HepG2 (cell line): ENCODE data around the gene WDR48. TPM values are rescaled to one million over a fixed set of nuclear protein-coding genes. Genes with fewer than 3 reads are reported as not detected.
A peak's percentile ranks its signal among the peaks of the same experiment; 100 is the strongest.

Source experiments
- ATAC-seq: fragments of 200-7000 bp; cut with Tn5 transposase; 3 replicates; pipeline ENCODE4 v1.9.1; 2020; ENCODE audit warnings: mild to moderate bottlenecking, moderate library complexity
- BruUV-seq: library from RNA; stranded (reverse); fragments of 400-500 nt; replicated peaks from 2 replicates; lab custom pipeline; 2021; lab: Mats Ljungman, UMichigan
- CTCF ChIA-PET: fragments of 300-600 bp; formaldehyde crosslinking; extraction: SDS; loops from one replicate; lab custom pipeline; 2021; ENCODE audit warnings: low total read pairs, inconsistent platforms, low intra/inter-chr PET ratio; lab: Yijun Ruan, JAX
- POLR2A ChIA-PET: fragments of 350-600 bp; sonication (Branson Sonifier 250); formaldehyde crosslinking; loops from one replicate; lab custom pipeline; 2020; ENCODE audit warnings: antibody characterized with exemption, inconsistent platforms; lab: Yijun Ruan, JAX
- DNase-seq: peaks from one replicate; pipeline ENCODE4 v3.0.0-alpha.2; 2015; ENCODE audit warnings: low spot score
- FAIRE-seq: peaks from 3 replicates; lab custom pipeline; 2011; peaks lifted over from hg19 to GRCh38; lab: Jason Lieb, UNC
- H2AFZ ChIP-seq: one replicate; pipeline ENCODE4 v1.6.1; 2011; ENCODE audit warnings: low read length, inconsistent platforms
- H3K27ac ChIP-seq: fragments of 300-600 bp; 3 replicates; pipeline ENCODE4 v1.8.0; 2011; ENCODE audit warnings: mixed run types, mild to moderate bottlenecking, mixed read lengths, low read length, inconsistent platforms; ENCODE audit not compliant: insufficient read depth; ENCODE audit errors: extremely low read length
- H3K27me3 ChIP-seq, 2 experiments: fragments of 200-600 bp in 1 of 2; 2 replicates in 1 of 2; 3 replicates in 1 of 2; pipeline versions ENCODE4 v1.6.0 to v1.8.0; 2011; ENCODE audit warnings: low read length in 2 of 2, mild to moderate bottlenecking in 2 of 2, moderate library complexity in 2 of 2, inconsistent platforms in 1 of 2; ENCODE audit not compliant: insufficient read depth in 2 of 2, control insufficient read depth in 1 of 2
- H3K36me3 ChIP-seq, 2 experiments: fragments of 200-600 bp in 1 of 2; replicated peaks in 1 of 2; 2 replicates in 1 of 2; 3 replicates in 1 of 2; pipeline versions ENCODE4 v1.5.1 to v1.8.0; 2011; ENCODE audit warnings: low read length in 2 of 2, inconsistent platforms in 1 of 2; ENCODE audit not compliant: insufficient read depth in 2 of 2, control insufficient read depth in 1 of 2
- H3K4me1 ChIP-seq: 2 replicates; pipeline ENCODE4 v1.5.1; 2012; ENCODE audit warnings: low read length, inconsistent platforms; ENCODE audit not compliant: insufficient read depth
- H3K4me2 ChIP-seq: 2 replicates; pipeline ENCODE4 v1.6.0; 2011; ENCODE audit warnings: low read depth, low read length, inconsistent platforms
- H3K4me3 ChIP-seq, 3 experiments: fragments of 200-600 bp in 1 of 3; sonication (generic), shearing (Covaris generic) in 1 of 3; replicated peaks in 1 of 3; 2 replicates each; pipeline ENCODE4 v1.5.1; 2011 to 2016; ENCODE audit warnings: low read length in 3 of 3, inconsistent platforms in 2 of 3, low read depth in 2 of 3, mild to moderate bottlenecking in 2 of 3, control low read depth in 1 of 3, mixed read lengths in 1 of 3; ENCODE audit not compliant: insufficient read depth in 1 of 3
- H3K79me2 ChIP-seq: one replicate; pipeline ENCODE4 v1.6.1; 2011; ENCODE audit warnings: low read length, inconsistent platforms; ENCODE audit not compliant: insufficient read depth
- H3K9ac ChIP-seq: 2 replicates; pipeline ENCODE4 v1.6.0; 2011; ENCODE audit warnings: mild to moderate bottlenecking, low read depth, low read length, inconsistent platforms; ENCODE audit not compliant: insufficient read depth
- H3K9me3 ChIP-seq: 2 replicates; pipeline ENCODE4 v1.5.1; 2012; ENCODE audit warnings: mild to moderate bottlenecking, low read length
- H4K20me1 ChIP-seq: 2 replicates; pipeline ENCODE4 v1.6.0; 2011; ENCODE audit warnings: inconsistent platforms, mild to moderate bottlenecking, low read length, moderate library complexity; ENCODE audit not compliant: insufficient read depth
- E2F1 ChIP-seq: sonication (generic); formaldehyde crosslinking; IDR thresholded peaks from 2 replicates; pipeline ENCODE4 v1.5.0; 2020; ENCODE audit warnings: missing genetic modification reagents
- NFATC3 ChIP-seq: sonication (generic); formaldehyde crosslinking; IDR thresholded peaks from 2 replicates; pipeline ENCODE4 v1.5.1; 2020; ENCODE audit warnings: mild to moderate bottlenecking, missing genetic modification reagents
- ZBTB1 ChIP-seq: sonication (generic); formaldehyde crosslinking; IDR thresholded peaks from 2 replicates; pipeline ENCODE4 v1.4.0; 2020; ENCODE audit warnings: missing genetic modification reagents, borderline replicate concordance
- ZBTB43 ChIP-seq: sonication (generic); formaldehyde crosslinking; conservative IDR thresholded peaks from 2 replicates; pipeline ENCODE4 v1.4.0; 2020; ENCODE audit warnings: missing genetic modification reagents
- ZNF441 ChIP-seq: sonication (generic); formaldehyde crosslinking; IDR thresholded peaks from 2 replicates; pipeline ENCODE4 v1.7.0; 2021; ENCODE audit warnings: missing genetic modification reagents, borderline replicate concordance
- WGBS: methylation state at CpG from one replicate; pipeline ENCODE4 v1.1.6; 2017; ENCODE audit warnings: low lambda C conversion rate; 5-methylcytosine and 5-hydroxymethylcytosine counted together
- in situ Hi-C: cut with HindIII; loops from 2 replicates; pipeline ENCODE4 v1.10.0; 2017; ENCODE audit warnings: low pct_unique_long_range_greater_than_20kb; ENCODE audit not compliant: extremely low pct_ligation_motif_present
- intact Hi-C: fragments of 100-400 bp; cut with micrococcal nuclease; formaldehyde crosslinking; loops from one replicate; pipeline ENCODE4 v1.10.0; 2022; ENCODE audit not compliant: unreplicated experiment
- polyA plus RNA-seq, 8 experiments: library from polyadenylated mRNA; depleted of rRNA in 3 of 8; stranded (reverse) in 7 of 8; unstranded in 1 of 8; fragments of >200 nt; fragmentation: Illumina TruSeq in 4 of 8; extraction: Trizol in 4 of 8; gene quantifications; 2 replicates each; pipeline versions ENCODE4 v1.2.1 to v1.2.3, GENCODE V29; 2011 to 2016; ENCODE audit warnings: low read depth in 4 of 8, missing spikeins in 1 of 8, mixed read lengths in 1 of 8; ENCODE audit not compliant: insufficient read depth in 1 of 8
- total RNA-seq, 5 experiments: library from RNA; depleted of rRNA; stranded (reverse); fragments of >200 nt; fragmentation: Illumina TruSeq; extraction: Trizol; gene quantifications; 2 replicates each; pipeline ENCODE4 v1.2.3, GENCODE V29; 2016; ENCODE audit warnings: low read depth in 1 of 5

Gene WDR48
- total and polyA plus RNA-seq, 2 of the 13 experiments (the other 11 are each of a cell fraction or from before 2014, with no cell fraction given) = 29.2 to 31.2 TPM

DNA sequence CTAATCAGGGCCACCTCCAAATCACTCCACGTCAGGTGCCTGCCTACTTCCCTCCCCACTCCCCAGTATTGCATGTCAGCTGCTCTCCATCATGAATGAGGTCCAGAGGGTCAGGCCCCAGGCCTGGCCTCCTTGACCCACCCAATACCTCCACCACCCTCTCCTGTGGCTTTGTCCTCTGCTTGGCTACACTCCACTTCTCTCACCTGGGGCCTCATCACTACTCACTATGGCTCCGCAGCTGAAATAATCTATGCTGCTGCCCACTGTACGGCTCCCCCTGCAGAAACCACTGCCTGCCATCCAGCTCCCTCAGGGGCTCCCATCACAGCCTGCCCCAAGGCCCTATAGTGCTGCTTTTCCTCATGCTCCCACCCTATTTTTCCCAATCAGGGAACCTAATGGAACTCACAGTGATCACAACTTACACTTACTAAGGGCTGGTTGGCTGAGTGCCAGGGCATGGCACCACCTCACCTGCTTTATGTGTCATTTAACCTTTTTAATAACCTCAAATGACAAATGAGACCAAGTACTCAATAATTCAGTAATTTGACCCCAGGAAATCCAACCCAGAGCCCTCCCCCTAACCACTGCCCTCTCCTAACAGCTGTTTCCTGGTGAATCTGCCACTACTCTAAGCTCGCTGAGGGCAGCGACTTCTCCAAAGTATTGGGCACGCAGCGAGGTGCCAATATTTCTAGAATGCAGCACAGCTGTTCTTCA lies 53.3 kb downstream of the WDR48 start:
- no peak for DNase-seq
- Histone ChIP-seq H3K4me2 (no peak overlapping the region), H3K79me2 (peaks cover 20% of the 10 kb centered on the region)

DNA sequence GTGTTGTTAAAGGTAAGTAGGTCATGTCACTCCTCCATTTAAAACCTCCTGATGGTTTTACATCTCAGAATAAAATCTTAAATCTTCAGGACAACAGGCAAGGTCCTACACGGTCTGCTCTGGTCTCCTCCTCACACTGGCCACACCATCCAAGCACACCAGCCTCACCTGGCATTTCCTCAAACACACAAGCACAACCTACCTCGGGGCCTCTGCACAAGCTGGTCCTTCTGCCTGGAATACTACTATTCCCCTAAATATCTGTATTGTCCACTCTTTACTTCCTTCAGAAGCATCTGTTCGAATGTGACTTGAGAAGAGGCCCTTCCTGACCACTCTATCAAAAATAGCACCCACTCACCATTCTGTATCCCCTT lies 53.9 kb downstream of the WDR48 start:
- intact Hi-C loops = loop anchor here (5.0 kb wide), 1 partner anchor 182 kb away; no protein-coding TSS in a partner anchor
- in situ Hi-C loops = no loop called here
- H3K4me3 ChIP-seq = peak overlapping the region in 1 of 3 experiments; percentile 85; a peak in 2 of 6 replicates

More for the DNA sequence above, 53.3 kb downstream of the WDR48 start:
- Histone ChIP-seq H3K36me3 (peaks cover 4 to 9% of the 10 kb centered on the region in 2 experiments; a peak in 3 of 5 replicates), H3K4me3 (no peak overlapping the region), H3K27me3 (no peaks in the 10 kb centered on the region; a peak in 1 of 5 replicates), H3K27ac (no peak overlapping the region), H4K20me1 (no peaks in the 10 kb centered on the region), H3K9ac (no peak overlapping the region), H2AFZ (no peak overlapping the region), H3K4me1 (peaks cover 38% of the 10 kb centered on the region), H3K9me3 (no peaks in the 10 kb centered on the region)
- ChIA-PET CTCF (no interaction called here), POLR2A (no interaction called here)
- no TSS peak for BruUV-seq
- intact Hi-C loops = loop anchor here (5.0 kb wide), 1 partner anchor 182 kb away; no protein-coding TSS in a partner anchor
- WGBS = 98% methylated on average over 6 of the region's 7 CpGs
- ATAC-seq (no peak), FAIRE-seq (no peak)
- in situ Hi-C loops = no loop called here
- TF ChIP-seq ZNF441 (CRISPR knock-in tag) = no peak
- no peak for TF ChIP-seq NFATC3 (CRISPR knock-in tag)

More for the DNA sequence above, 53.9 kb downstream of the WDR48 start:
- 83% methylated on average over 3 of the region's 3 CpGs for WGBS
- FAIRE-seq (no peak), ATAC-seq (no peak)
- POLR2A ChIA-PET = no interaction called here
- TSS peak; percentile 59 for BruUV-seq
- Histone ChIP-seq H3K4me1 (peaks cover 38% of the 10 kb centered on the region), H3K9ac (no peak overlapping the region), H3K27ac (no peak overlapping the region)
- TF ChIP-seq ZBTB1 (CRISPR knock-in tag) = no peak
- TF ChIP-seq ZBTB43 (CRISPR knock-in tag) = no peak
- no peak for TF ChIP-seq E2F1 (CRISPR knock-in tag)
- TF ChIP-seq, all 625 proteins: peak for 0
- DNase-seq = no peak
- Histone ChIP-seq H3K4me2 (peak overlapping the region; percentile 97), H3K9me3 (no peaks in the 10 kb centered on the region), H3K79me2 (peaks cover 20% of the 10 kb centered on the region), H3K27me3 (no peaks in the 10 kb centered on the region; a peak in 1 of 5 replicates), H4K20me1 (no peaks in the 10 kb centered on the region), H2AFZ (no peak overlapping the region), H3K36me3 (peaks cover 1 to 4% of the 10 kb centered on the region in 2 experiments; a peak in 1 of 5 replicates)
- CTCF ChIA-PET = no interaction called here
